Activated CD8-positive, alpha-beta memory T cell treated with anti-CD3 and anti-CD28 coated beads for 4 hours (primary cell): Measurements from ENCODE around the gene ERICH6B.

Experiments
- DNase-seq, 2 donors: peaks; one replicate each; pipeline ENCODE4 v3.0.0-alpha.2; 2020; ENCODE audit warnings: low read depth in 2 of 2

Gene ERICH6B

GRCh38 chr13:45542391-45542790, 73.1 kb downstream of the ERICH6B start:
- no peak for DNase-seq

GRCh38 chr13:45541806-45542205, 73.7 kb downstream of the ERICH6B start:
- no peak for DNase-seq

- no peak for DNase-seq
Observed at GRCh38 chr13:45540864-45541263, 74.7 kb downstream of the ERICH6B start.

GRCh38 chr13:45540195-45540594, 75.3 kb downstream of the ERICH6B start:
- DNase-seq: no peak

GRCh38 chr13:45538382-45538781, 77.2 kb downstream of the ERICH6B start:
- no peak for DNase-seq

- DNase-seq: no peak
Observed at GRCh38 chr13:45537516-45537915, 78.0 kb downstream of the ERICH6B start.

- DNase-seq: no peak
Observed at GRCh38 chr13:45536224-45536623, 79.3 kb downstream of the ERICH6B start.

- DNase-seq: no peak
Observed at GRCh38 chr13:45534604-45535003, 80.9 kb downstream of the ERICH6B start.

- no peak for DNase-seq
Observed at GRCh38 chr13:45529758-45530157, 85.8 kb downstream of the ERICH6B start.

GRCh38 chr13:45527699-45528462, 87.7 kb downstream of the ERICH6B start:
- DNase-seq: no peak

GRCh38 chr13:45522571-45522970, 93.0 kb downstream of the ERICH6B start:
- no peak for DNase-seq

GRCh38 chr13:45521297-45521696, 94.2 kb downstream of the ERICH6B start:
- no peak for DNase-seq

- DNase-seq: no peak
Observed at GRCh38 chr13:45519493-45519892, 96.0 kb downstream of the ERICH6B start.

- DNase-seq: no peak
Observed at GRCh38 chr13:45518525-45519245, 96.9 kb downstream of the ERICH6B start.

- no peak for DNase-seq
Observed at GRCh38 chr13:45516757-45517156, 98.8 kb downstream of the ERICH6B start.

- DNase-seq: no peak
Observed at GRCh38 chr13:45512098-45512496, 103.4 kb downstream of the ERICH6B start.

- no peak for DNase-seq
Observed at GRCh38 chr13:45511310-45512097, 104.0 kb downstream of the ERICH6B start.

- no peak for DNase-seq
Observed at GRCh38 chr13:45510672-45511071, 104.9 kb downstream of the ERICH6B start.

GRCh38 chr13:45508776-45509175, 106.8 kb downstream of the ERICH6B start:
- DNase-seq: no peak

GRCh38 chr13:45506811-45507210, 108.7 kb downstream of the ERICH6B start:
- DNase-seq: no peak

GRCh38 chr13:45503658-45504057, 111.9 kb downstream of the ERICH6B start:
- no peak for DNase-seq

- DNase-seq: no peak
Observed at GRCh38 chr13:45501175-45501526, 114.4 kb downstream of the ERICH6B start.
